ENCODE data around the gene GRK4.
"Not testable (repeated sequence)": the region's sequence is repeated elsewhere in the genome, so short reads cannot be mapped to it uniquely, and the experiment has no call there.

GRK4 gene

GRCh38 chr4:2961811-2962441 is 1.4 kb upstream of the GRK4 start:
- no peak for DNase-seq (ENCODE audit: low spot score)

- DNase-seq (ENCODE audit: low spot score), result no peak
Observed at GRCh38 chr4:2962614-2963174, 677 bp upstream of the GRK4 start.

- DNase-seq (ENCODE audit: low spot score), result no peak
Observed at GRCh38 chr4:2963966-2964471, 648 bp downstream of the GRK4 start.

GRCh38 chr4:2964706-2965258 is 1.4 kb downstream of the GRK4 start:
- DNase-seq (ENCODE audit: low spot score), result no peak

GRCh38 chr4:2965262-2965661 is 1.9 kb downstream of the GRK4 start:
- no peak for DNase-seq (ENCODE audit: low spot score)

- no peak for DNase-seq (ENCODE audit: low spot score)
Observed at GRCh38 chr4:2968381-2968780, 5.0 kb downstream of the GRK4 start.

- no peak for DNase-seq (ENCODE audit: low spot score)
Observed at GRCh38 chr4:2971275-2971674, 7.9 kb downstream of the GRK4 start.

- DNase-seq (ENCODE audit: low spot score), result no peak
Observed at GRCh38 chr4:2977211-2978088, 14.1 kb downstream of the GRK4 start.

- DNase-seq (ENCODE audit: low spot score), result no peak
Observed at GRCh38 chr4:2981256-2981819, 18.0 kb downstream of the GRK4 start.

GRCh38 chr4:2982012-2982411 is 18.6 kb downstream of the GRK4 start:
- no peak for DNase-seq (ENCODE audit: low spot score)

GRCh38 chr4:2983715-2984114 is 20.3 kb downstream of the GRK4 start:
- DNase-seq (ENCODE audit: low spot score), result not testable (repeated sequence)

GRCh38 chr4:2991243-2991642 is 27.9 kb downstream of the GRK4 start:
- no peak for DNase-seq (ENCODE audit: low spot score)

- no peak for DNase-seq (ENCODE audit: low spot score)
Observed at GRCh38 chr4:2994917-2995316, 31.5 kb downstream of the GRK4 start.

- DNase-seq (ENCODE audit: low spot score), result no peak
Observed at GRCh38 chr4:2995546-2996265, 32.3 kb downstream of the GRK4 start.

GRCh38 chr4:2996415-2996814 is 33.0 kb downstream of the GRK4 start:
- no peak for DNase-seq (ENCODE audit: low spot score)

GRCh38 chr4:3007724-3008123 is 44.4 kb downstream of the GRK4 start:
- no peak for DNase-seq (ENCODE audit: low spot score)

- DNase-seq (ENCODE audit: low spot score), result no peak
Observed at GRCh38 chr4:3009422-3009821, 46.1 kb downstream of the GRK4 start.

- DNase-seq (ENCODE audit: low spot score), result no peak
Observed at GRCh38 chr4:3010577-3010976, 47.2 kb downstream of the GRK4 start.

GRCh38 chr4:3010998-3011397 is 47.6 kb downstream of the GRK4 start:
- DNase-seq (ENCODE audit: low spot score), result no peak

GRCh38 chr4:3011456-3012220 is 48.3 kb downstream of the GRK4 start:
- DNase-seq (ENCODE audit: low spot score), result no peak

GRCh38 chr4:3013323-3013722 is 50.0 kb downstream of the GRK4 start:
- DNase-seq (ENCODE audit: low spot score), result no peak
